Measurements from ENCODE around the gene CYSTM1.

- TF ChIP-seq, protein P1, sequence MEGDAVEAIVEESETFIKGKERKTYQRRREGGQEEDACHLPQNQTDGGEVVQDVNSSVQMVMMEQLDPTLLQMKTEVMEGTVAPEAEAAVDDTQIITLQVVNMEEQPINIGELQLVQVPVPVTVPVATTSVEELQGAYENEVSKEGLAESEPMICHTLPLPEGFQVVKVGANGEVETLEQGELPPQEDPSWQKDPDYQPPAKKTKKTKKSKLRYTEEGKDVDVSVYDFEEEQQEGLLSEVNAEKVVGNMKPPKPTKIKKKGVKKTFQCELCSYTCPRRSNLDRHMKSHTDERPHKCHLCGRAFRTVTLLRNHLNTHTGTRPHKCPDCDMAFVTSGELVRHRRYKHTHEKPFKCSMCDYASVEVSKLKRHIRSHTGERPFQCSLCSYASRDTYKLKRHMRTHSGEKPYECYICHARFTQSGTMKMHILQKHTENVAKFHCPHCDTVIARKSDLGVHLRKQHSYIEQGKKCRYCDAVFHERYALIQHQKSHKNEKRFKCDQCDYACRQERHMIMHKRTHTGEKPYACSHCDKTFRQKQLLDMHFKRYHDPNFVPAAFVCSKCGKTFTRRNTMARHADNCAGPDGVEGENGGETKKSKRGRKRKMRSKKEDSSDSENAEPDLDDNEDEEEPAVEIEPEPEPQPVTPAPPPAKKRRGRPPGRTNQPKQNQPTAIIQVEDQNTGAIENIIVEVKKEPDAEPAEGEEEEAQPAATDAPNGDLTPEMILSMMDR (IDR thresholded peaks at IDR 0.05; ENCODE audit: low read length): no peak
- no peak for TF ChIP-seq EZH2 (IDR thresholded peaks at IDR 0.05; ENCODE audit: borderline replicate concordance, low read length)
Measured at GRCh38 chr5:140265845-140266244, 90.9 kb downstream of the CYSTM1 start.

Measured in OCI-LY1 (cell line).